K562 (cell line): ENCODE measurements around the gene ANKRD13C. TPM values are rescaled to one million over a fixed set of nuclear protein-coding genes. Genes with fewer than 3 reads are reported as not detected.

ENCODE experiments used
- CC2D1A ChIP-seq: fragments of 450-650 bp; IDR thresholded peaks from 2 replicates; pipeline ENCODE4 v1.6.1; 2017; ENCODE audit warnings: mild to moderate bottlenecking
- CSDE1 ChIP-seq, 2 experiments: fragments of 450-650 bp; IDR thresholded peaks; 2 replicates each; pipeline ENCODE4 v1.6.1; 2016; ENCODE audit warnings: mild to moderate bottlenecking in 1 of 2
- CTBP1 ChIP-seq: fragments of 450-650 bp; IDR thresholded peaks from 2 replicates; pipeline ENCODE4 v1.6.1; 2016; ENCODE audit warnings: borderline replicate concordance
- KHSRP ChIP-seq: fragments of 450-650 bp; IDR thresholded peaks from 2 replicates; pipeline ENCODE4 v1.6.1; 2017
- MBD2 ChIP-seq: sonication (generic); IDR thresholded peaks from 2 replicates; pipeline ENCODE4 v1.6.1; 2016; ENCODE audit warnings: low read depth, borderline replicate concordance
- MTA1 ChIP-seq: fragments of 450-650 bp; IDR thresholded peaks from 2 replicates; pipeline ENCODE4 v1.6.1; 2017; ENCODE audit warnings: borderline replicate concordance
- NFATC3 ChIP-seq: fragments of 450-650 bp; IDR thresholded peaks from 2 replicates; pipeline ENCODE4 v1.6.1; 2017; ENCODE audit warnings: mild to moderate bottlenecking
- NFE2 ChIP-seq: IDR thresholded peaks from 2 replicates; pipeline ENCODE4 v1.6.1; 2014; ENCODE audit warnings: antibody characterized with exemption, low read depth
- NR4A1 ChIP-seq, 2 experiments: fragments of 250-450 bp in 1 of 2; fragments of 450-650 bp in 1 of 2; sonication (Bioruptor Pico) in 1 of 2; IDR thresholded peaks; 2 replicates each; pipeline versions ENCODE4 v1.4.0 to v1.6.1; 2016 to 2020; ENCODE audit warnings: mild to moderate bottlenecking in 2 of 2, missing compliant biosample characterization in 1 of 2, missing genetic modification characterization in 1 of 2, moderate library complexity in 1 of 2
- RAD21 ChIP-seq, 2 experiments: fragments of 250-450 bp in 1 of 2; fragments of 450-650 bp in 1 of 2; sonication (Bioruptor Pico) in 1 of 2; formaldehyde crosslinking in 1 of 2; IDR thresholded peaks in 1 of 2; conservative IDR thresholded peaks in 1 of 2; 2 replicates each; pipeline versions ENCODE4 v1.4.0 to v1.8.0; 2020 to 2022; ENCODE audit warnings: mild to moderate bottlenecking in 2 of 2, moderate library complexity in 1 of 2
- STAT6 ChIP-seq: sonication (generic); formaldehyde crosslinking; IDR thresholded peaks from 2 replicates; pipeline ENCODE4 v1.8.1; 2023; ENCODE audit warnings: mild to moderate bottlenecking, missing genetic modification reagents
- SUPT5H ChIP-seq: fragments of 450-650 bp; IDR thresholded peaks from 2 replicates; pipeline ENCODE4 v1.6.1; 2016
- ZBED1 ChIP-seq: IDR thresholded peaks from 2 replicates; pipeline ENCODE4 v1.6.1; 2014
- ZBTB40 ChIP-seq, 2 experiments: fragments of 450-650 bp in 1 of 2; sonication (generic) in 1 of 2; formaldehyde crosslinking in 1 of 2; IDR thresholded peaks; 2 replicates each; pipeline versions ENCODE4 v1.7.1 to v1.9.0; 2016 to 2022; ENCODE audit warnings: inconsistent platforms in 1 of 2, mild to moderate bottlenecking in 1 of 2, missing genetic modification reagents in 1 of 2
- ZNF184 ChIP-seq: sonication (generic); formaldehyde crosslinking; IDR thresholded peaks from 2 replicates; pipeline ENCODE4 v1.5.0; 2020; ENCODE audit warnings: missing genetic modification reagents
- ZNF589 ChIP-seq: fragments of 200-800 bp; sonication (Bioruptor generic); IDR thresholded peaks from 2 replicates; pipeline ENCODE4 v1.6.1; 2016; ENCODE audit warnings: low read depth, missing genetic modification characterization, missing compliant biosample characterization
- polyA plus RNA-seq, 8 experiments: library from polyadenylated mRNA; depleted of rRNA in 4 of 8; stranded (reverse) in 5 of 8; unstranded in 3 of 8; fragments of >200 nt; fragmentation: Nextera tagmentation in 2 of 8; fragmentation: Illumina TruSeq in 1 of 8; extraction: Ambion mirVana in 2 of 8; extraction: Trizol in 1 of 8; gene quantifications; 2 replicates each; pipeline versions ENCODE4 v1.2.1 to v1.2.3, GENCODE V29; 2011 to 2014; ENCODE audit warnings: inconsistent platforms in 1 of 8, missing spikeins in 1 of 8
- total RNA-seq, 7 experiments: library from RNA; depleted of rRNA in 6 of 7; stranded (reverse); fragments of >200 nt in 6 of 7; fragmentation: Illumina TruSeq in 2 of 7; extraction: Trizol in 2 of 7; gene quantifications; 2 replicates each; pipeline versions ENCODE4 v1.2.1 to v1.2.3, GENCODE V29; 2011 to 2021; ENCODE audit warnings: low replicate concordance in 1 of 7

The ANKRD13C gene
- total and polyA plus RNA-seq, 9 of the 15 experiments (the other 6 are each of a cell fraction or from before 2014, with no cell fraction given), result 3.4 to 22.8 (median 12.5) TPM

- TF ChIP-seq ZBTB40 (IDR thresholded peaks at IDR 0.05) (peak; percentile 84), ZBTB40 (CRISPR knock-in tag; IDR thresholded peaks at IDR 0.05) (no peak), NR4A1 (CRISPR knock-in tag; IDR thresholded peaks at IDR 0.05) (no peak), NR4A1 (tag; IDR thresholded peaks at IDR 0.05) (peak; percentile 72; the same call in 1 of the 2 replicates), NFE2 (no peak), ZBED1 (peak; percentile 7; the same call in 1 of the 2 replicates), CTBP1 (peak; percentile 84; the same call in 1 of the 2 replicates), MBD2 (peak; percentile 62; the same call in 1 of the 2 replicates), MTA1 (peak; percentile 90), SUPT5H (peak; percentile 97), NFATC3 (0 out of 2 replicates have a peak, but pooled peaks have one; percentile 71), STAT6 (CRISPR knock-in tag) (no peak; the same call in none of the 2 replicates), RAD21 (CRISPR knock-in tag; conservative IDR thresholded peaks at IDR 0.05 in 1 of 2, IDR thresholded peaks at IDR 0.05 in 1 of 2) (0 out of 4 replicates have a peak, but pooled peaks of 1 of the 2 experiments have one; percentile 21), CC2D1A (peak; percentile 68; the same call in 1 of the 2 replicates), ZNF589 (CRISPR knock-in tag) (0 out of 2 replicates have a peak, but pooled peaks have one; percentile 65), KHSRP (peak; percentile 90), CSDE1 (IDR thresholded peaks at IDR 0.05) (peak in 1 of 2 experiments; percentile 82; a peak in 2 of 4 replicates), ZNF184 (no peak)
These were observed at the start of gene ANKRD13C (continued) for GRCh38 chr1:70354332-70355110.
